Measurements from ENCODE around the gene SLC16A12.

Gene SLC16A12

GRCh38 chr10:89384474-89385340 lies 150.7 kb downstream of the SLC16A12 start:
- CTCF ChIA-PET = interaction anchor here (0.6 to 1.0 kb wide), 2 partner anchors 15 kb away, joined by 3 to 4 read pairs; no protein-coding TSS in a partner anchor
- no peak for DNase-seq (ENCODE audit: low spot score)
- no peak overlapping the region for H3K27ac ChIP-seq
- no peak for TF ChIP-seq CTCF (conservative IDR thresholded peaks at IDR 0.05; ENCODE audit: low read depth)
- POLR2A ChIA-PET (ENCODE audit: low non-redundant PET) = no interaction called here

- no peak for TF ChIP-seq CTCF (conservative IDR thresholded peaks at IDR 0.05; ENCODE audit: low read depth)
- DNase-seq (ENCODE audit: low spot score) = no peak
- H3K27ac ChIP-seq = no peak overlapping the region
- ChIA-PET CTCF (interaction anchor here (1.0 kb wide), 1 partner anchor 165 kb away, joined by 3 read pairs; no protein-coding TSS in a partner anchor), POLR2A (ENCODE audit: low non-redundant PET) (no interaction called here)
These were observed 152.6 kb downstream of the SLC16A12 start for GRCh38 chr10:89382757-89383156.

All from RWPE1 (cell line).